GM12873 (cell line): ENCODE data around the gene BAHD1.

ENCODE experiments used
- CTCF ChIP-seq: IDR thresholded peaks from 2 replicates; pipeline ENCODE4 v1.5.1; 2012; ENCODE audit warnings: low read depth, mild to moderate bottlenecking, moderate library complexity, low read length, control low read depth; ENCODE audit not compliant: insufficient read depth; ENCODE audit errors: missing control alignments

Gene BAHD1

DNA sequence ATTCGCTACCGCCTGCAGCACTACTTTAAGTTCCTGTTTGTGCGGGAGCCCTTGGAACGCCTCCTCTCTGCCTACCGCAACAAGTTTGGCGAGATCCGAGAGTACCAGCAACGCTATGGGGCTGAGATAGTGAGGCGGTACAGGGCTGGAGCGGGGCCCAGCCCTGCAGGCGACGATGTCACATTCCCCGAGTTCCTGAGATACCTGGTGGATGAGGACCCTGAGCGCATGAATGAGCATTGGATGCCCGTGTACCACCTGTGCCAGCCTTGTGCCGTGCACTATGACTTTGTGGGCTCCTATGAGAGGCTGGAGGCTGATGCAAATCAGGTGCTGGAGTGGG, 31.0 kb downstream of the BAHD1 start:
- no peak for TF ChIP-seq CTCF

DNA sequence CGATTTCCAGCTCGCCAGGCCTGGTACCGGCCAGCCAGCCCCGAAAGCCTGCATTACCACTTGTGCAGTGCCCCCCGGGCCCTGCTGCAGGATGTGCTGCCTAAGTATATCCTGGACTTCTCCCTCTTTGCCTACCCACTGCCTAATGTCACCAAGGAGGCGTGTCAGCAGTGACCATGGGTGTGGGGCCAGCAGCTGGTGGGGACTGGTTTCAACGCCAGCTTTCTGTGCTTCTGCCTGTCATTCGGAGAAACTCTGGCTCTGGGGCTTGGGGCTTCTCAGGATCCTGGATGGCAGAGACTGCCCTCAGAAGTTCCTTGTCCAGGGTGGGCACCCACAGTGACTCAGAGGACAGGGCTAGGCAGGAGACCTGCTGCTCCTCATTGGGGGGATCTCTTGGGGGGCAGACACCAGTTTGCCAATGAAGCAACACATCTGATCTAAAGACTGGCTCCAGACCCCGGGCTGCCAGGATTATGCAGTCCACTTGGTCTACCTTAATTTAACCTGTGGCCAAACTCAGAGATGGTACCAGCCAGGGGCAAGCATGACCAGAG, 31.5 kb downstream of the BAHD1 start:
- TF ChIP-seq CTCF, result no peak

- no peak for TF ChIP-seq CTCF
These were observed 33.8 kb downstream of the BAHD1 start for GRCh38 chr15:40474581-40474980.

- TF ChIP-seq CTCF, result no peak
These were observed 37.0 kb downstream of the BAHD1 start for GRCh38 chr15:40477642-40478327.

GRCh38 chr15:40479024-40479423, 38.3 kb downstream of the BAHD1 start:
- TF ChIP-seq CTCF, result no peak

DNA sequence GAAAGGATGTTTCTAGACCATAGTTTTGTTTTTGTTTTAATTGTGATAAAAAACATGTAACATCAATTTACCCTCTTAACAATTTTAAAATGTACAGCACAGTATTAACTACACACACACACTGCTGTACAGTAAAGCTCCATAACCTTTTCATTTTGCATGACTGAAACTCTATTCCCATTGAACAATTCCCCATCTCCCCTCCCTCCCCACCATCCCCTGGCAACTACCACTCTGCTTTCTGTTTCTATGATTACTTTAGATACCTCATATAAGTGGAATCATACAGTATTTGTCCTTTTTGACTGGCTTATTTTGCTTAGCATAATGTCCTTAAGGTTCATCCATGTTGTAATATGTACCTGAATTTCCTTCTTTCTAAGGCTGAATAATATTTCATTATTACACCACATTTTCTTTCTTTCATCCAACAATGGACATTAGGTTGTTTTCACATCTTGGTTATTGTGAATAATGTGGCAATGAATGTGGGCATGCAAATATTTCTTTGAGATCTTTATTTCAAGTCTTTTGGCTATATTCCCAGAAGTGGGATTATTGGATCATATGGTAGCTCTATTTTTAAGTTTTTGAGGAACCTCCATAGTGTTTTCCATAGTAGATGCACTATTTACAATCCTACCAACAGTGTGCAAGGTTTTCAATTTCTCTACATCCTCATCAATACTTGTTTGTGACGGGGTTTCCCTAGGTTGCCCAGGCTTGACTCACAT, 40.8 kb downstream of the BAHD1 start:
- TF ChIP-seq CTCF, result no peak

DNA sequence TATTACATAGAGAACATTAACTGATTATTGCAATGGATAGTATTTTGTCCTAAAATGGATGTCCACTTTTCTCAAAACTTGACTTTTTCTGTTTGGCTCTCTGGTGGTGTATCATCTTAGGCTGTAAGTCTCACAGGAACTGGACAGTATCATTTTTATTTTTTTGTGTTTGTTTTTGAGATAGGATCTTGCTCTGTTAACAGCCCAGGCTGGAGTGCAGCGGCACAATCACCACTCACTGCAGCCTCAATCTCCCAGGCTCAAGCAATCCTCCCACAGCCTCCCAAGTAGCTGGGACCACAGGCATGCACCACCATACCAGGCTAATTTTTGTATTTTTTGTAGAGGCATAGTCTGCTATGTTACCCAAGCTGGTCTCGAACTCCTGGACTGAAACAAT, 43.2 kb downstream of the BAHD1 start:
- no peak for TF ChIP-seq CTCF
